Measurements from ENCODE around the gene PCCA. TPM values are rescaled to one million over a fixed set of nuclear protein-coding genes. Genes with fewer than 3 reads are reported as not detected.

PCCA gene
- total and polyA plus RNA-seq, 2 of the 13 experiments (the other 11 are each of a cell fraction or from before 2014, with no cell fraction given), result 15.0 to 32.2 TPM

GRCh38 chr13:100146534-100146933, 57.6 kb downstream of the PCCA start:
- Histone ChIP-seq H3K4me1 (ENCODE audit: insufficient read depth, low read length) (no peaks in the 10 kb centered on the region), H3K9ac (ENCODE audit: insufficient read depth, low read depth, low read length) (no peak overlapping the region), H3K4me3 (replicated peaks in 1 of 3; ENCODE audit: insufficient read depth in 1 of 3, low read depth in 2 of 3, low read length in 3 of 3) (no peak overlapping the region), H2AFZ (ENCODE audit: low read length) (no peak overlapping the region), H3K27me3 (ENCODE audit: control insufficient read depth in 1 of 2, insufficient read depth in 2 of 2, low read length in 2 of 2) (no peaks in the 10 kb centered on the region), H3K36me3 (replicated peaks in 1 of 2; ENCODE audit: control insufficient read depth in 1 of 2, insufficient read depth in 2 of 2, low read length in 2 of 2) (peaks cover 2 to 6% of the 10 kb centered on the region in 2 experiments; a peak in 3 of 5 replicates), H3K27ac (ENCODE audit: extremely low read length, insufficient read depth, low read length) (no peak overlapping the region), H3K4me2 (ENCODE audit: low read depth, low read length) (no peak overlapping the region), H3K79me2 (ENCODE audit: insufficient read depth, low read length) (no peaks in the 10 kb centered on the region), H4K20me1 (ENCODE audit: insufficient read depth, low read length) (no peaks in the 10 kb centered on the region), H3K9me3 (ENCODE audit: low read length) (no peaks in the 10 kb centered on the region)
- intact Hi-C loops (cut with micrococcal nuclease; ENCODE audit: unreplicated experiment), result no loop called here
- no peak for TF ChIP-seq GABPA (IDR thresholded peaks at IDR 0.05; ENCODE audit: low read depth, low read length)
- TF ChIP-seq GABPA (CRISPR knock-in tag; IDR thresholded peaks at IDR 0.05; ENCODE audit: low read depth), result no peak
- TF ChIP-seq GATAD2A (CRISPR knock-in tag; IDR thresholded peaks at IDR 0.05), result no peak
- TF ChIP-seq LCORL (IDR thresholded peaks at IDR 0.05), result no peak
- no peak for TF ChIP-seq LCORL (CRISPR knock-in tag; IDR thresholded peaks at IDR 0.05)
- TF ChIP-seq ZBTB1 (CRISPR knock-in tag; IDR thresholded peaks at IDR 0.05; ENCODE audit: borderline replicate concordance), result no peak
- no peak for TF ChIP-seq ZNF660 (CRISPR knock-in tag; IDR thresholded peaks at IDR 0.05; ENCODE audit: borderline replicate concordance, low read depth)
- TF ChIP-seq RELA (CRISPR knock-in tag; IDR thresholded peaks at IDR 0.05), result no peak
- no peak for TF ChIP-seq FOSL1 (CRISPR knock-in tag; IDR thresholded peaks at IDR 0.05; ENCODE audit: borderline replicate concordance)
- TF ChIP-seq PRPF4 (IDR thresholded peaks at IDR 0.05; ENCODE audit: low read depth, low read length, poor library complexity, severe bottlenecking), result no peak
- TF ChIP-seq SRY (CRISPR knock-in tag; IDR thresholded peaks at IDR 0.05), result no peak
- no peak for TF ChIP-seq ZNF263 (CRISPR knock-in tag; IDR thresholded peaks at IDR 0.05)
- TF ChIP-seq ZNF34 (CRISPR knock-in tag; IDR thresholded peaks at IDR 0.05; ENCODE audit: borderline replicate concordance), result no peak
- TF ChIP-seq POLR2G (IDR thresholded peaks at IDR 0.05; ENCODE audit: low read depth, low read length), result no peak
- no peak for TF ChIP-seq ZBTB8A (CRISPR knock-in tag; IDR thresholded peaks at IDR 0.05; ENCODE audit: borderline replicate concordance, low read depth)
- TF ChIP-seq GMEB2 (CRISPR knock-in tag; IDR thresholded peaks at IDR 0.05; ENCODE audit: low read depth), result no peak
- 98% methylated on average over 3 of the region's 3 CpGs for whole genome bisulfite sequencing (ENCODE audit: low lambda C conversion rate)
- ATAC-seq (no peak), FAIRE-seq (no peak), DNase-seq (ENCODE audit: low spot score) (no peak)
- no TSS peak for BruUV-seq (replicated peaks)
- ChIA-PET CTCF (ENCODE audit: low intra/inter-chr PET ratio, low total read pairs) (no interaction called here), POLR2A (no interaction called here)
- in situ Hi-C loops (cut with HindIII; ENCODE audit: extremely low pct_ligation_motif_present, low pct_unique_long_range_greater_than_20kb), result no loop called here
